HepG2 (cell line): ENCODE results near the gene TRPT1.

Experiments
- MAF1 ChIP-seq: sonication (generic); formaldehyde crosslinking; IDR thresholded peaks from 2 replicates; pipeline ENCODE4 v1.5.0; 2020; ENCODE audit warnings: missing genetic modification reagents, borderline replicate concordance
- PPARG ChIP-seq: conservative IDR thresholded peaks from 2 replicates; pipeline ENCODE4 v1.6.1; 2016; ENCODE audit warnings: missing biosample characterization, missing genetic modification reagents
- SIN3A ChIP-seq: IDR thresholded peaks from 2 replicates; pipeline ENCODE4 v1.6.1; 2011; ENCODE audit warnings: low read depth, mild to moderate bottlenecking, control low read depth, low read length, borderline replicate concordance
- USF2 ChIP-seq, 2 experiments: sonication (generic) in 1 of 2; formaldehyde crosslinking in 1 of 2; IDR thresholded peaks; 2 replicates each; pipeline versions ENCODE4 v1.5.1 to v1.6.1; 2011 to 2020; ENCODE audit warnings: borderline replicate concordance in 1 of 2, low read depth in 1 of 2, low read length in 1 of 2, mild to moderate bottlenecking in 1 of 2, missing genetic modification reagents in 1 of 2, moderate library complexity in 1 of 2
- ZNF556 ChIP-seq: sonication (generic); formaldehyde crosslinking; IDR thresholded peaks from 2 replicates; pipeline ENCODE4 v1.4.0; 2020; ENCODE audit warnings: mild to moderate bottlenecking, missing genetic modification reagents, borderline replicate concordance

- TF ChIP-seq ZNF556 (CRISPR knock-in tag) (no peak), USF2 (IDR thresholded peaks at IDR 0.05; ENCODE audit: low read depth, low read length) (no peak), USF2 (CRISPR knock-in tag; IDR thresholded peaks at IDR 0.05; ENCODE audit: borderline replicate concordance) (no peak), PPARG (CRISPR knock-in tag) (no peak), SIN3A (no peak), MAF1 (CRISPR knock-in tag) (no peak)
Measured at GRCh38 chr11:64235437-64236161, 9.6 kb upstream of the TRPT1 start.
